Measurements from ENCODE around the gene RYR2.

The RYR2 gene

DNA sequence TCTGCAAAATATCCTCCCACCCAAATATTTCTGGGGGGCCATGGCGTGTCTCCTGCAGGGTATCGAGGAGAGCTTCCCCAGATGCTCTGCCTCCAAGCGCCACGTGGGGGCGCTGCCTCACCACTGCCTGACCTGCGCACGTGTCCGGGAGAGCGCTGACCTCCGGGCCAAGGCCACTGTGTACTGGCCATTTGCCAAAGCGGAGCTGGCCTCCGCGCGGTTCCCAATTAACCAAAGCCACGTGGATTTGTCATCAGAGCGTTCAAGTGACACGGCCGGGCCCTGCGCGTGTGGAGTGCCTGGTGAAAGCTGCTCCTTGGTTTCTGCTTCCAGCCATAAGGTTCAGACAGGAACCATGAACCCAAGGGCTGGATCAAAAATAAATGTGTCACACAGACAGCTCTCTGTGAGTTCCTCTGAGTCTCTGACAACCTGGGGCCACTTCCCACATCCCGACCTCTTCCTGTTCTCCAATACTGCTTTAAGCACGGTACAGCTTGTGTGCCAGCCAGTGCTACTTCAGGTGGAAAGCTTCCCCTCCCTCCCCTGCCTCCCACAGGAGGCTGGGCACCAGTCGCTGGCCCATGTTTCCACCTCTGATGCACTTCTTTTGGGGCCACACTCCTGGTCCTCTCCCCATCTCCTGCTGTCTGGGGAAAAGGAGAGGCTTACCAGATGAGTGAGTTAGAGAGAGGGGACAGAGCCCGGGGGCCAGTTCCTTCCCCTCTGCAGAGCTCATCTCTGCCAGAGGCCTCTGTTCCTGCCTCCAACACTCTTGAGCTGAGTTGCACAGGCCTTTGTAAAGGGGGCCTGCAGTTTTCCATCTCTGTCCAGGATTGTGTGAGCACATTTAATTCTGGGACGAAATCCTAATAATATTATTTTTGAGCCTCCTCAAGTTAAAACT, 822.6 kb downstream of the RYR2 start:
- DNase-seq = peak; percentile 28
- peak; percentile 43 for ATAC-seq

DNA sequence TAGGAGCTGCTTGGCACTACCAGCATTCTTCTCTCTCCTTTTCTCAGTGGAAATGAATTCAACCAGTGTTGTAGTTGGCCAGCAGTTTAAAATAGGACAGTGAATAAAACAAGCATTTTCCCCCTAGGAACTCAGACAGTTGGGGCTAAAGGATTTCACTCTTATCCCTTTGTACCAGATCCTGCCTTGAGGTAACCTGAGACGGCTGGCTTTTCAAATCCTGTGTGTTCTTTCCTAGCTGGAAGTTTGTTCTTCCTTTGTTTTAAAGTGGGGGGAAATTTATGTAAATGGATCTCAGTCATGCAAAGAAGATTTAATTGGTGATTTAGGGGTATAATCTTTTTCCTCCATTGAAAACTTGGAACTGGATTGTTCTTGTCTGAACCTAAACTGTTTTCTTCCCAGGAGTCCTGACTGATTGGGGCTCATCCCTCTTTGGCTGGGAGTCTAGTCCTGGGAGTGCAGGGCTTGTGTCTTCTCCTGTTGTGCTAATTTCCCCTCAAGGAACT, 825.5 kb downstream of the RYR2 start:
- no peak for DNase-seq
- ATAC-seq = no peak

DNA sequence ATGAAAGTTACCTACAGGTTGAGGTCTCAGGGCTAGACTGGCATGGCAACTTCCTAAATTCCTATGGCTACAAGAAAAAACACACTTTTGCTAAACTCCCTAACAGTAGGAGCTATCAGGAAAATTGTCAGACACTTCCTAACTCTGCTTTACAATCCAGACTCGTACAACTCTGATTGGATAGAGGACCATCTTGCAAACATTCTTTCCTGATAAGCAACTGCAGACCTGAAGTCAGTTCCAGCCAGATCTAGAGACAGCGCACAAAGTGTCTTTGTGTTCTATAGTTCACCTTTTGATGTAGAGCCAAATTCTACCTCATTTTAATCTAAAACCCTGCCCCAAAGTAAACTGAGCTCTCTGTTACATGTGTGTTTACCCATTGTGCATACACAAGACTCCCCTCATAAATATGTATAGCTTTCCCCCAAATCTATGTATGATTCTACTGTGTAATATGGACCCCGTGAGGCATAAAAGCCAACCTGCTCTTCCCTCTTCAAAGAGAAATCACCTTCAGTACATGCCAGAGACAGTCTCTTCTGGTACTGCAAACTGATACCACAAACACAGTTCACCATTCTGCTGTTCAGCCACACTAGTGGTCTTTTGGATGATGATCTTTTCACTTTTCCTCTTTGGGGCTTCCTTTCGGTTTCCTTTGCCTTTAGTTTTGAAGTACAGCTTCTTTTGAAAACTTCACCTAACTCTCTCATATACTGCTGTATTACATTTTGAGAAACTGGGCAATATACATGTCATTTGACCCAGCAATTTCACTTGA, 827.0 kb downstream of the RYR2 start:
- DNase-seq = no peak

DNA sequence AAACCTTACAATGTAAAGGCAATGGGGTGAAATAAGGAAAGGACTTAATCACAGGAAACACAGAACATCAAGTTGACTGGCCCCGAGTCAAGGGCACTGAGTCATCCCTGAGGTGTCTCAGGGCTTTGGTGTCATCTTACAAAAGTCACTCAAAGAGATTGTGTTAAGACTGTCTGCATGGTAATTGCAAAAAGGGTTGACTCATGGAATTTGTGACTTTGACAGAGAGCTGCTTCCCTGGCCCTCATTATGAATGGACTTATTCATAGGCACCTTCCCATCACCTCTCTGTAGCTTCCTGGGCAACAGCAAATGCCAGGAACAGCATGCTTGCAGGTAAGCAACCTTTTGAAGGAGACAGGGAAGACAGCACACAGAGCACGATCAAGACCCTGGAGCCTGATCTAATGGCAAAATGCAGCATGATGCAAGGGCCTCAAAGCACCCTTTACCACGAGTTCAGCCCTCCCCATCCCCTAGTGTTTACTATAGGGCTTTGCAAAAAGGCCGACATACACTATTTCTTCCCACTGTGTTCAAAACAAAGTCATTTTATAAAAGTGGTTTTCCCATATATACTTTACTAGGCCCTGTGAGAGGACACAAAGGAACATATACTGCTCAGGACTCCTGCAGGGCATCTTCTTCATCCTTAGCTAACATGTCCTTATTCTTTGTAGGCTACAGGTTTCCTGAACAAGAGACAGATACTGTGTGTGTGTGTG, 831.7 kb downstream of the RYR2 start:
- DNase-seq (no peak), ATAC-seq (peak; percentile 59)

More for the DNA sequence above, 827.0 kb downstream of the RYR2 start:
- no peak for ATAC-seq

GRCh38 chr1:237875291-237875690, 833.3 kb downstream of the RYR2 start:
- ATAC-seq = no peak
- no peak for DNase-seq

- DNase-seq (no peak), ATAC-seq (no peak)
Measured at GRCh38 chr1:237877631-237878030, 835.6 kb downstream of the RYR2 start.

GRCh38 chr1:237878406-237878805, 836.4 kb downstream of the RYR2 start:
- DNase-seq = no peak
- ATAC-seq = no peak

GRCh38 chr1:237879195-237879594, 837.2 kb downstream of the RYR2 start:
- no peak for ATAC-seq
- no peak for DNase-seq
